ENCODE measurements around the gene SYNE1. TPM values are rescaled to one million over a fixed set of nuclear protein-coding genes. Genes with fewer than 3 reads are reported as not detected.

The SYNE1 gene
- total and polyA plus RNA-seq, 9 donors = 70.4 to 279 (median 154) TPM

- Histone ChIP-seq H3K36me3 (no peaks in the 10 kb centered on the region), H3K4me3 (no peak overlapping the region), H3K4me1 (ENCODE audit: insufficient read depth) (peaks cover 1% of the 10 kb centered on the region), H3K27ac (no peak overlapping the region), H3K27me3 (no peaks in the 10 kb centered on the region), H3K9me3 (no peaks in the 10 kb centered on the region)
- 86 to 91% (median 91%) methylated on average over 15 of the region's 15 CpGs for WGBS, 3 donors
- peak in 1 of 5 donors; percentile 54 for DNase-seq
- no peak for TF ChIP-seq CTCF (IDR thresholded peaks at IDR 0.05)
- TF ChIP-seq EP300 (IDR thresholded peaks at IDR 0.05) = no peak
- no peak for TF ChIP-seq POLR2A (IDR thresholded peaks at IDR 0.05)
- intact Hi-C loops (cut with DNase I) = no loop called here
Measured at GRCh38 chr6:152112491-152113261, 524.5 kb downstream of the SYNE1 start.

GRCh38 chr6:152110886-152111820 lies 526.0 kb downstream of the SYNE1 start:
- no peak for TF ChIP-seq POLR2A (IDR thresholded peaks at IDR 0.05)
- no peak for TF ChIP-seq CTCF (IDR thresholded peaks at IDR 0.05)
- no peak for TF ChIP-seq EP300 (IDR thresholded peaks at IDR 0.05)
- Histone ChIP-seq H3K36me3 (no peaks in the 10 kb centered on the region), H3K9me3 (no peaks in the 10 kb centered on the region), H3K4me1 (ENCODE audit: insufficient read depth) (no peaks in the 10 kb centered on the region), H3K27me3 (no peaks in the 10 kb centered on the region), H3K4me3 (no peak overlapping the region), H3K27ac (no peak overlapping the region)
- intact Hi-C loops (cut with DNase I) = no loop called here
- DNase-seq = no peak
- 67 to 78% (median 76%) methylated on average over 20 of the region's 20 CpGs for WGBS, 3 donors

- intact Hi-C loops (cut with DNase I) = no loop called here
- TF ChIP-seq CTCF (IDR thresholded peaks at IDR 0.05) = no peak
- no peak for TF ChIP-seq EP300 (IDR thresholded peaks at IDR 0.05)
- no peak for TF ChIP-seq POLR2A (IDR thresholded peaks at IDR 0.05)
- H3K27me3 ChIP-seq = no peaks in the 10 kb centered on the region
- no peaks in the 10 kb centered on the region for H3K36me3 ChIP-seq
- H3K9me3 ChIP-seq = no peaks in the 10 kb centered on the region
- H3K4me1 ChIP-seq (ENCODE audit: insufficient read depth) = no peaks in the 10 kb centered on the region
- H3K4me3 ChIP-seq = no peak overlapping the region
- DNase-seq = no peak
- H3K27ac ChIP-seq = no peak overlapping the region
- 83 to 90% (median 89%) methylated on average over 4 of the region's 4 CpGs for WGBS, 3 donors
Measured at GRCh38 chr6:152107973-152108372, 529.2 kb downstream of the SYNE1 start.

- intact Hi-C loops (cut with DNase I) = no loop called here
- DNase-seq = no peak
- Histone ChIP-seq H3K27me3 (no peaks in the 10 kb centered on the region), H3K9me3 (no peaks in the 10 kb centered on the region), H3K4me3 (no peak overlapping the region), H3K27ac (no peak overlapping the region), H3K36me3 (no peaks in the 10 kb centered on the region), H3K4me1 (ENCODE audit: insufficient read depth) (peaks cover 7% of the 10 kb centered on the region)
- no peak for TF ChIP-seq CTCF (IDR thresholded peaks at IDR 0.05)
- TF ChIP-seq POLR2A (IDR thresholded peaks at IDR 0.05) = no peak
- no peak for TF ChIP-seq EP300 (IDR thresholded peaks at IDR 0.05)
- 68 to 76% (median 68%) methylated on average over 7 of the region's 7 CpGs for WGBS, 3 donors
Measured at GRCh38 chr6:152100183-152100618, 537.0 kb downstream of the SYNE1 start.

Data from ovary (tissue), 9 donors.